Breast epithelium (tissue), 3 donors: ENCODE data around the gene CDK6.

Experiments
- CTCF ChIP-seq, 3 donors: fragments of 450-650 bp; IDR thresholded peaks; one replicate each; pipeline ENCODE4 v1.5.1; 2016 to 2017; ENCODE audit warnings: antibody characterized with exemption in 3 of 3, mild to moderate bottlenecking in 3 of 3, moderate library complexity in 3 of 3
- POLR2A ChIP-seq: fragments of 450-650 bp; IDR thresholded peaks from one replicate; pipeline ENCODE4 v1.6.1; 2016; ENCODE audit warnings: antibody characterized with exemption, mild to moderate bottlenecking, moderate library complexity
- POLR2AphosphoS5 ChIP-seq, 3 donors: sonication (generic); formaldehyde crosslinking; IDR thresholded peaks; one replicate each; pipeline ENCODE4 v1.6.1; 2017; ENCODE audit warnings: antibody characterized with exemption in 3 of 3

- TF ChIP-seq POLR2A, result no peak
- TF ChIP-seq CTCF (IDR thresholded peaks at IDR 0.05), result no peak
- no peak for TF ChIP-seq POLR2AphosphoS5 (IDR thresholded peaks at IDR 0.05)
These were observed 155.9 kb downstream of the CDK6 start for GRCh38 chr7:92680442-92680841.
